Parathyroid adenoma (tissue), 2 donors: ENCODE measurements around the gene BAIAP2.
A peak's percentile ranks its signal among the peaks of the same experiment; 100 is the strongest.

ENCODE experiments used
- H2AFZ ChIP-seq: fragments of 300-600 bp; sonication (generic); one replicate; pipeline ENCODE4 v1.7.0; 2017; ENCODE audit warnings: antibody characterized with exemption, mild to moderate bottlenecking
- H3K27ac ChIP-seq: fragments of 300-600 bp; sonication (generic); one replicate; pipeline ENCODE4 v1.7.0; 2017
- H3K27me3 ChIP-seq: fragments of 300-600 bp; sonication (generic); one replicate; pipeline ENCODE4 v1.7.0; 2017; ENCODE audit warnings: low read length; ENCODE audit not compliant: control insufficient read depth, insufficient read depth
- H3K36me3 ChIP-seq: fragments of 300-600 bp; sonication (generic); one replicate; pipeline ENCODE4 v1.7.0; 2017; ENCODE audit warnings: low read length; ENCODE audit not compliant: control insufficient read depth, insufficient read depth
- H3K4me1 ChIP-seq: fragments of 300-600 bp; sonication (generic); one replicate; pipeline ENCODE4 v1.7.0; 2017; ENCODE audit warnings: control low read depth
- H3K4me2 ChIP-seq: fragments of 300-600 bp; sonication (generic); one replicate; pipeline ENCODE4 v1.7.0; 2017; ENCODE audit warnings: low read length
- H3K4me3 ChIP-seq: fragments of 300-600 bp; sonication (generic); one replicate; pipeline ENCODE4 v1.7.0; 2017; ENCODE audit warnings: low read depth, low read length
- H3K79me2 ChIP-seq: fragments of 300-600 bp; sonication (generic); one replicate; pipeline ENCODE4 v1.7.0; 2017; ENCODE audit warnings: control low read depth
- H3K9ac ChIP-seq: fragments of 300-600 bp; sonication (generic); one replicate; pipeline ENCODE4 v1.7.0; 2017; ENCODE audit warnings: mild to moderate bottlenecking
- H3K9me3 ChIP-seq: fragments of 300-600 bp; sonication (generic); one replicate; pipeline ENCODE4 v1.7.0; 2017; ENCODE audit warnings: low read length; ENCODE audit not compliant: control insufficient read depth
- TF ChIP-seq, protein P1 (sequence below): fragments of 300-600 bp; sonication (generic); IDR thresholded peaks from one replicate; pipeline ENCODE4 v1.7.0; 2017; ENCODE audit warnings: antibody characterized with exemption, mild to moderate bottlenecking
- donor health status: primary hyperparathyroidism.

BAIAP2 gene

DNA sequence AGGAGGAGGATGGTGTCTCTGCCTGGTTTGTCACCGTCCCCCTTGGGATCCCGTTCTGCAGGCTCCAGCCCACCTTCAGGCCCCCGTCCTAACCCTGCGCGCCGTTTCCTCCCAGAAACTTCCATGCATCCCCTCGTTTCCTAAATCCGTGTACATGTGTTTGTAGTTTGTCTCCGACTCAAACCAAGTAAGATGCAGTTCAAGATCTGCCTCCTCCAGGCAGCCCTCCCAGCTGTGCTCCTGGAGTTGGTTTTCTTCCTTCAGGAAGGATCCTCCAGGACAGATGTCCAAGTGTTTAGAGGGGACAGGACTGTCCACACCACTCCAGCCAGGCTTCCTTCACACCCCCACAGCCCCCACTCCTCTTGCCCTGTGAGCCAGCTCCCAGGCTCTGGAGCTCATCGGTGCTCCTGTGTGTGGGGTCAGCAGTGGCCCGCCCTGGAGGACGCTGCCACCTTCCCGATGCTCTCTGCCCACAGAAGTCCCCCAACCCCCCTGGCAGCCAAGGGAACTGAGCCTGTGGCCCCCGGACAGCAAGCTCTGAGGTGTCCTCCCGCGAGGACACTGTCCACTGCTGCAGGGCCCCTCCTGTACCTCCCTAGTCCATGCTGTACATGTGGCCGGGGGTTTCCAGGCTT is 11.3 kb downstream of the BAIAP2 start:
- Histone ChIP-seq H2AFZ (no peak overlapping the region), H3K9ac (no peak overlapping the region), H3K27ac (peak overlapping the region; percentile 22), H3K4me1 (peaks cover 17% of the 10 kb centered on the region), H3K27me3 (no peaks in the 10 kb centered on the region), H3K4me3 (no peak overlapping the region), H3K79me2 (peaks cover 37% of the 10 kb centered on the region), H3K9me3 (no peaks in the 10 kb centered on the region), H3K4me2 (no peak overlapping the region), H3K36me3 (no peaks in the 10 kb centered on the region)
- TF ChIP-seq, protein P1, sequence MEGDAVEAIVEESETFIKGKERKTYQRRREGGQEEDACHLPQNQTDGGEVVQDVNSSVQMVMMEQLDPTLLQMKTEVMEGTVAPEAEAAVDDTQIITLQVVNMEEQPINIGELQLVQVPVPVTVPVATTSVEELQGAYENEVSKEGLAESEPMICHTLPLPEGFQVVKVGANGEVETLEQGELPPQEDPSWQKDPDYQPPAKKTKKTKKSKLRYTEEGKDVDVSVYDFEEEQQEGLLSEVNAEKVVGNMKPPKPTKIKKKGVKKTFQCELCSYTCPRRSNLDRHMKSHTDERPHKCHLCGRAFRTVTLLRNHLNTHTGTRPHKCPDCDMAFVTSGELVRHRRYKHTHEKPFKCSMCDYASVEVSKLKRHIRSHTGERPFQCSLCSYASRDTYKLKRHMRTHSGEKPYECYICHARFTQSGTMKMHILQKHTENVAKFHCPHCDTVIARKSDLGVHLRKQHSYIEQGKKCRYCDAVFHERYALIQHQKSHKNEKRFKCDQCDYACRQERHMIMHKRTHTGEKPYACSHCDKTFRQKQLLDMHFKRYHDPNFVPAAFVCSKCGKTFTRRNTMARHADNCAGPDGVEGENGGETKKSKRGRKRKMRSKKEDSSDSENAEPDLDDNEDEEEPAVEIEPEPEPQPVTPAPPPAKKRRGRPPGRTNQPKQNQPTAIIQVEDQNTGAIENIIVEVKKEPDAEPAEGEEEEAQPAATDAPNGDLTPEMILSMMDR, result no peak

DNA sequence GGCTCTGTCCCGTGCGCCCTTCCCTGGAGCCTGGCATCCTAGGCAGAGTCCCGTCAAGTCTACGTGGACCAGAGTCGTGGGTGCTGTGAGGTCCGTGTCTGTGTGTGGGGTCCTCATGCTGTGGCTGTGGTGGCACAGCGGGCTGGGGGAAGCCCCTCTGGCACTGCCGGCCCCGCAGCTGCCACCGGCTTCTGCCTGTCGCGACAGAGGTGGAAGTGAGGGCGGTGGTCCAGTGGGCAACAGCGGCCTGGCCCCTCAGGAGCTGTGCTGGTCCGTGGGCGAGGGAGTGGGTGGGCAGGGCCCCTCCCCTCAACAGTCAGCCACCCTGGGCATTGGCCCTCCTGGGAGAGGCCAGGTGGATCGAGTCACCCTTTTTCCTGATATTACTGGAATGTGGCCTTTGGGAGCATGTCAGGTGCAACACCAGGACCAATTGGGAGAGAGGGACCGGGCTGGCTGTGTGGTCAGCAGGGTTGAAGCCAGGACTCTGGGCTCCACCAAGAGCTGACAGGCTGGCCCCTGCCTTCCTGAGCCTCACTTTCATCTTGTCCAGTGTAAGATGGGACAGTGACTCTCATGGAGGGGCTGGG is 11.9 kb downstream of the BAIAP2 start:
- H3K4me2 ChIP-seq, result no peak overlapping the region
- no peak overlapping the region for H3K4me3 ChIP-seq
- H3K36me3 ChIP-seq, result no peaks in the 10 kb centered on the region
- no peak overlapping the region for H3K9ac ChIP-seq
- peaks cover 36% of the 10 kb centered on the region for H3K79me2 ChIP-seq
- no peaks in the 10 kb centered on the region for H3K9me3 ChIP-seq
- no peak overlapping the region for H2AFZ ChIP-seq
- H3K4me1 ChIP-seq, result peaks cover 17% of the 10 kb centered on the region
- H3K27me3 ChIP-seq, result no peaks in the 10 kb centered on the region
- peak overlapping the region; percentile 22 for H3K27ac ChIP-seq
- TF ChIP-seq, protein P1, result no peak

DNA sequence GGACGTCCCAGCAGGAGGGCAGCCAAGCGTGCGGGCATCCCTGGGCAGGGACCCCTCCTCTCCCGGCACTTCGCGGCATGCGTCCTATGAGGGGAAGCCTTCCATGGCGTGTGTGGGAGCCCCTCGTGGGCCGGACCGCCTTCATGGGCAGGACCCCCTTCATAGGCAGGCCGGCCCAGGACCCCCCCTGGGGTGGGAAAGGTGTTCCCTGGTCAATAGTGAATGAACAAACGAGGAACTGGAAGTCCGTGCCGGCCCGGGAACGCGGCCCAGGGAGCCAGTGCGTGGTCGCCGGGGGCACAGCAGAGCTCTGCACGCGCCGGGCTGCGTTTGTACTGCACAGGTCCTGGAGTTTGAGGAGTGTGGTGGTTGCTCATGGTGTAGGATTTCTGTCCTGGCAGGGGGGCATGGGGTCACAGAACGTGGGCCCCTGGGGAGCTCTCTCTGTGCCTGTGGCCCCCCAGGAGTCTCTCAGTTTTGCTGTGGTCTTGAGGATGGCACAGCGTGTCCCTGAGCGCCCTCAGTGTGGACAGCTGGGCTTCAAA is 13.9 kb downstream of the BAIAP2 start:
- H3K27ac ChIP-seq, result no peak overlapping the region
- H3K4me2 ChIP-seq, result no peak overlapping the region
- no peak overlapping the region for H3K4me3 ChIP-seq
- TF ChIP-seq, protein P1, result no peak
- no peaks in the 10 kb centered on the region for H3K9me3 ChIP-seq
- H3K27me3 ChIP-seq, result no peaks in the 10 kb centered on the region
- H3K79me2 ChIP-seq, result peaks cover 31% of the 10 kb centered on the region
- H3K9ac ChIP-seq, result no peak overlapping the region
- H2AFZ ChIP-seq, result no peak overlapping the region
- H3K36me3 ChIP-seq, result no peaks in the 10 kb centered on the region
- peaks cover 17% of the 10 kb centered on the region for H3K4me1 ChIP-seq

DNA sequence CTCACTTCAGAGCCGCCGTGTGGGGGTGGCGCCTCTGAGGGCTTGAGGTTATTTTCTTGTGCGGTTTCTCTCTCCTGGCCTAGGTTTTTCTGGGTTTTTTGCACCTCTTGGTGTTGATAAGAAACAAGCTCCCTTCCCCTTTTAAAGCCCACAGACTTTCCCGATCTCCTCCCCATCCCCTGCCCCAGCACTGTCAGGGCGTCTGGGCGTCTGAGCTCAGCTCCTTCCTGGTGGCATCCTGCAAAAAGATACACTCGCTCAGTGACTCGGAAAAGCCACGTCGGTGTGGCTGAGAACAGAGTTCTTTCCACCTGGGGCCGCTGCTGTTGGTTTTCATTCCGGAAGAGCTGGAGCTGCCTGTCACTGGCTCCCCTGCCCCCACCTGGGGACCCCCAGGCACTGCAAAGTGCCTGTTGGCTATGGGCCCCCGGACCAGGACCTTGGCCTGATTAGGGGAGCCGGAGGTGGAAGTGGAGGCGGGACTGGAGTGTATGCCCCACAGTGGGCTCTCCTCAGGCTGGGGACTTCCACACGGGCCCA is 14.5 kb downstream of the BAIAP2 start:
- peaks cover 27% of the 10 kb centered on the region for H3K79me2 ChIP-seq
- no peak overlapping the region for H2AFZ ChIP-seq
- H3K36me3 ChIP-seq, result no peaks in the 10 kb centered on the region
- peaks cover 13% of the 10 kb centered on the region for H3K4me1 ChIP-seq
- no peak overlapping the region for H3K4me2 ChIP-seq
- H3K27ac ChIP-seq, result peak overlapping the region; percentile 36
- H3K9me3 ChIP-seq, result no peaks in the 10 kb centered on the region
- H3K4me3 ChIP-seq, result no peak overlapping the region
- H3K9ac ChIP-seq, result no peak overlapping the region
- TF ChIP-seq, protein P1, result no peak
- no peaks in the 10 kb centered on the region for H3K27me3 ChIP-seq
